GDM1 (cell line): ENCODE data around the gene CTDSP1.

Experiments used
- DNase-seq: peaks from one replicate; lab custom pipeline; 2025; lab: John Stamatoyannopoulos, UW

CTDSP1 gene

GRCh38 chr2:218383892-218384519 lies 15.7 kb upstream of the CTDSP1 start:
- no peak for DNase-seq

DNA sequence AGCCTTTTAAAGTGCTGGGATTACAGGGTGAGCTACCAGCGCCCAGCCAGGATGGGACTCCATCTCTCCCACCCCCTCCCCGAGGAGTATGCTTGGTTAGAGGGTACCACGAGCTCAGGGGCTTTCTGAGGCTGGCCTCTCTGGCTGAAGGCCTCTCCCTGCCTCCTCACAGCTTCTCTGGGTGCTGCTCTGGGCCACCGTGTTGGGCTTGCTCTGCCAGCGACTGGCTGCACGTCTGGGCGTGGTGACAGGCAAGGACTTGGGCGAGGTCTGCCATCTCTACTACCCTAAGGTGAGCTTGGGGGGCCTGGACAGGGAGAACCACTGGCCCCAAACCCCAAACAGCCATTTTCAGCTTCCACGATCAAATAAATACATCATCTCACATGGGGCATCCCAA lies 14.7 kb upstream of the CTDSP1 start:
- DNase-seq, result no peak

DNA sequence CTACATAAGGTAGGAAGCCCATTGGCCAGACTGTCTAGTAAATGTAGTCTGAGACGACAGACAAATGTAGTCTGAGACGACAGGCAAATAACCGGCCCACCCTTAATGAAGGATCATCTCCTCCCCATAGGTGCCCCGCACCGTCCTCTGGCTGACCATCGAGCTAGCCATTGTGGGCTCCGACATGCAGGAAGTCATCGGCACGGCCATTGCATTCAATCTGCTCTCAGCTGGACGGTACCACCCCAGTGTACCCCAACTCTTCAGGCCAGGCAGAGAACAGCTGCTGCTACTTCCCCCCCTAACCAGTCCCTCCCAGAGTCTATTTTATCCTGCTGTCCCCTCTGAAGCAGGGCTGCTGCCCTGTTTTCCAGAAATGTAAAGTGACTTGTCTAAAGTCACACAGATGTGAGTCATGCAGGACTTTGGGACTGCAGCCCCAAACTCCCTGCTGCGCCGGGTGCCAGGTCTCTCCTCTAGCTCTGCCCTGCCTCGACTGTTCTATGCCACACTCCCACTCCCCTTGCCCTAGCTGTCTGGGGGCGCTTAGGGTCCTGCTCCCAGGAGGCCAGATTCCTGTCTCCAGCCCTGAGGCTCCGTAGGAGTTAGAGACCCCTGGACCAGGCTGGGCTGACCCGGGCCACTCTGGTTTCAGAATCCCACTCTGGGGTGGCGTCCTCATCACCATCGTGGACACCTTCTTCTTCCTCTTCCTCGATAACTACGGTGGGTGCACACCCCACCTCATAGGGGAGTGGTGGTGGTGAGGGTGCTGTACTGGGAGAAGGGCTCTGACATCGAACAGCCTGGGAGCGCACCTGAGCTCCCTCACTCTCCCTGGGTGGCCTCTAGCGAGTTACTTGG lies 12.9 kb upstream of the CTDSP1 start:
- DNase-seq, result no peak

DNA sequence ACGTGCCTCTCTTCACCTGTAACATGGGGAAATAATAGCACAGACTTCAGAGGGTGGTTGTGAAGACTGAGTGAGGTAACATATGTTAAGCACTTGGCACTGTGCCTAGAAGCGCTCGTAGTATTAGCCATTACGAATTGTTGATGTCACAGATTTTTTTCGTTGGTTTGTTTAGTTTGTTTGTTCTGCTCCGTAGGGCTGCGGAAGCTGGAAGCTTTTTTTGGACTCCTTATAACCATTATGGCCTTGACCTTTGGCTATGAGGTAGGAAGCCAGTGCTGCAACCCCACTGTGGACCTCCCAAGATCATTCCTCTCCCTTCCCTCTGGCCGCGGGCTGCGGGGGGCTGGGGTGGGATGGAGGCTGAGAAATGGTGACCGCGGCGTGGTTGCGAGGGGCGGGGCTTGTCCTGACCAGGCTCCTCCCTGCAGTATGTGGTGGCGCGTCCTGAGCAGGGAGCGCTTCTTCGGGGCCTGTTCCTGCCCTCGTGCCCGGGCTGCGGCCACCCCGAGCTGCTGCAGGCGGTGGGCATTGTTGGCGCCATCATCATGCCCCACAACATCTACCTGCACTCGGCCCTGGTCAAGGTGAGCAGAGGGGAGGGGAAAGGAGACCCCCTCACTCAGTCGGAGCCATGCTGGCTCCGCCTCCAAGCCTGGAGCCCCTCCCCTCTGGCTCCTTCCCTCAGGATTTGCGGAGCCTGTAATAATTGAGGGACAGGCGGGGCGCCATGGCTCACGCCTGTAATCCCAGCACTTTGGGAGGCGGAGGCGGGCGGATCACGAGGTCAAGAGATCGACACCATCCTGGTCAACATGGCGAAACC lies 12.1 kb upstream of the CTDSP1 start:
- DNase-seq, result no peak

GRCh38 chr2:218389333-218390150 lies 10.1 kb upstream of the CTDSP1 start:
- no peak for DNase-seq

- no peak for DNase-seq
Measured at GRCh38 chr2:218391202-218391601, 8.5 kb upstream of the CTDSP1 start.

GRCh38 chr2:218392459-218392858 lies 7.2 kb upstream of the CTDSP1 start:
- no peak for DNase-seq

DNA sequence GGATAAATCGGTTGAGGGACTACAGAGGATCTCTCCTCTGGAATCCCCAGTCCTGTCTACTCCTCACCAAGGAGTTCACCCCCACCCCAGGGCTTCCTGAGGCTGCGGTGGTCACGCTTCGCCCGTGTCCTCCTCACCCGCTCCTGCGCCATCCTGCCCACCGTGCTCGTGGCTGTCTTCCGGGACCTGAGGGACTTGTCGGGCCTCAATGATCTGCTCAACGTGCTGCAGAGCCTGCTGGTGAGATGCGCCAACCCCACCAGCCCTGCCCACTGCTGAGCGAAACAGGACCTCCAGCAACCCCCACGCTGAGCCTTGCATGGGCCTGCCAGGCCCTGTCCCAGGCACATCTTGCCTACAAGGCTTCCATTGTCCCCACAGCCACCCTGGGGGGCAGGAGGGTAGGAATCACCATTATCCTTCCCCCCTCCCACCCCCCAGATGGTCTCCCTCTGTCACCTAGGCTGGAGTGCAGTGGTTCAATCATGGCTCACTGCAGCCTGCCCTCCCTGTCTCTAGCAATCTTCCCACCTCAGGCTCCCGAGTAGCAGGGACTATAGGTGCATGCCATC lies 6.7 kb upstream of the CTDSP1 start:
- no peak for DNase-seq

GRCh38 chr2:218393750-218394290 lies 5.8 kb upstream of the CTDSP1 start:
- DNase-seq, result peak; percentile 71

GRCh38 chr2:218394298-218395089 lies 5.2 kb upstream of the CTDSP1 start:
- DNase-seq, result peak; percentile 40

DNA sequence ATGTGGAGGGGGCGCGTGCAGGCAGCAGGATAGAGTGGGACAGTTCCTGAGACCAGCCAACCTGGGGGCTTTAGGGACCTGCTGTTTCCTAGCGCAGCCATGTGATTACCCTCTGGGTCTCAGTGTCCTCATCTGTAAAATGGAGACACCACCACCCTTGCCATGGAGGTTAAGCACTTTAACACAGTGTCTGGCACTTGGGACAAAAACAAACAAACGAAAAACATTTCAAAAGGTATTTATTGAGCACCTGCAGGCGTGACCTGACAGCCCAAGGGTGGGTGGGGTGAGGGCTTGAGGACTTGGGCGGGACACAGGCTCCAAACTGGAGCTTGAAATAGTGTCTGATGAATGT lies 4.6 kb upstream of the CTDSP1 start:
- no peak for DNase-seq

GRCh38 chr2:218395456-218395825 lies 4.2 kb upstream of the CTDSP1 start:
- no peak for DNase-seq

GRCh38 chr2:218395826-218396687 lies 3.6 kb upstream of the CTDSP1 start:
- peak; percentile 97 for DNase-seq

DNA sequence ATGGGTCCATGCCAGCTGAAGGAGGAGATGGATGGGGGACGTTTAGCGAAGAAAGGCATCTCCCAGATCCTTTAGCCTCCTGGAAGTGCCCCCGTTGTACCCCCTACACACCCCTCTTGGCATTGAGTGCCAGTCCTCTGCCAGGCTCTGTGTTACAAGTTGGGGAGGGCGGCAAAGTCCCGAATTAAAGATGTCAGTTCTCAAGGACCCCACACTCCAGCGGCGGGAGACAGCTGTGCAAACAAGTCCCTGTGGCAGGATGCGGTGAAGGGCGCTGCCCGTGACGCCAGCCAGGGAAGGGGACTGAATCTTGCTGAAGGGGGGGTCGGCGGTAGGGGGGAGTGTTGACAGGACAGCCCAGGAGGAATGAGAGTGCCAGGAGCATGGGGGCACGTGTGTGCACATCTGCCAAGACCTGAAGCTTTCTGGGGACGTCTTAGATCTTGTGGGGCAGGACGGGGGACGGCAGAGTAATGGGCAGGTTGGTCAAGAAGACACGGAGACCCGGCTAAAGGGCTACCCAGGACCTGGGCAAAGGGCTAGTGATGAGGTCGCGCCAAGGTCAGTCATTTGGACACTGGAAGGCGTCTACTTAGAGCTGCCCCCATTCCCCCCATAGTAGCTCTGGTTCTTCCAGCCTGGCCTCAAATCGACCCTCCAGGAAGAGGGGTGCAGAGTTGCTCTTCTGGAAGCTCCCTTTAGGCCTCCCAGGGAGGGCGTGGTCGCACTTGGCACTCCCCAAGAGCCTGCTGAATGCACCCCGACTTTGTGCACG lies 2.8 kb upstream of the CTDSP1 start:
- peak; percentile 84 for DNase-seq

DNA sequence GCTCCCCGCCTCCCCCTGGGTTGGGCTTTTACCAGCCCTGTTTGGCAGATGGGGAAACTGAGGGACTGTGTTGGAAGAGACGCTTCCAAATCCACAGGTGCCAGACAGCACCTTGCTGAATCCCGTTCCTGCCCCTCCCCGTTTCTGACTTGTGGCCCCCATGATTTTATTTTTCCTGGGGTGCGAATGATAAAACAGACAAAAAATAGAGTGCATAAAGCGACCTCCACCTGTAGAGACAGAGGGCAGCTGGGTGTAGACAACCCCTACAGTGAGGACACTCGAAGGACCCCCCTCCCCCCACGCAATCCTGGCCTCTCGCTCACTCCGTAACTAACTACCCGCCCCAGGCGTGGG lies 2.2 kb upstream of the CTDSP1 start:
- DNase-seq, result no peak

DNA sequence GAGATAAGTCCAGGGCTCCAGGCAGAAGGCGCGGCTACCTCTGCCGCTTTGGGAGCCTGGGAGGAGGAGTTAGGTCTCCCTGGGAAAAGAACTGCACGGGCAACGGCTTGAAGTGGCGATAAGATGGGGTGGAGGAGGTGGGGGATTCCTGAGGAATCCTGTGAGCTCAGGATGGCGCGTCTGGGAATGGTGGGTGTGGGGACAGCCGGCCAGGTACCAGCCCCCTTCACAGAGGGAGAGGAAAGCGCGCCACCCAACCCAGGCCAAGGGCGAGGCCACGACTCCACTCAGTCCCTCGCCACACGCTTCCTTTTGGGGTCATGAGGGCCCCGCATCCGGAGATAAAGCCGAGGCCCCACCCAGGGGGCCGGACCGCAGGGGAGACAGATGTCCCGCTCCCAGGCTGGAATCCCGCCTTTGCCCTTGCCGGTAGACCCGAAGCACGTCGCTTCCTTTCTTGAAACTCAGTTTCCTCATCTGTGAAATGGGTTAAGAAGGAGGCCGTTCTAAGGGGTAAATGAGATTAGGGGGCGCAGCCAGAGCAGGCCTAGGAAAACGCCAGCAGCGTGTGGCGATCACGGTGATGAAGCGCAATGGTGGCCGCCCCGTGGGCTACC lies 1.7 kb upstream of the CTDSP1 start:
- DNase-seq, result peak; percentile 82

DNA sequence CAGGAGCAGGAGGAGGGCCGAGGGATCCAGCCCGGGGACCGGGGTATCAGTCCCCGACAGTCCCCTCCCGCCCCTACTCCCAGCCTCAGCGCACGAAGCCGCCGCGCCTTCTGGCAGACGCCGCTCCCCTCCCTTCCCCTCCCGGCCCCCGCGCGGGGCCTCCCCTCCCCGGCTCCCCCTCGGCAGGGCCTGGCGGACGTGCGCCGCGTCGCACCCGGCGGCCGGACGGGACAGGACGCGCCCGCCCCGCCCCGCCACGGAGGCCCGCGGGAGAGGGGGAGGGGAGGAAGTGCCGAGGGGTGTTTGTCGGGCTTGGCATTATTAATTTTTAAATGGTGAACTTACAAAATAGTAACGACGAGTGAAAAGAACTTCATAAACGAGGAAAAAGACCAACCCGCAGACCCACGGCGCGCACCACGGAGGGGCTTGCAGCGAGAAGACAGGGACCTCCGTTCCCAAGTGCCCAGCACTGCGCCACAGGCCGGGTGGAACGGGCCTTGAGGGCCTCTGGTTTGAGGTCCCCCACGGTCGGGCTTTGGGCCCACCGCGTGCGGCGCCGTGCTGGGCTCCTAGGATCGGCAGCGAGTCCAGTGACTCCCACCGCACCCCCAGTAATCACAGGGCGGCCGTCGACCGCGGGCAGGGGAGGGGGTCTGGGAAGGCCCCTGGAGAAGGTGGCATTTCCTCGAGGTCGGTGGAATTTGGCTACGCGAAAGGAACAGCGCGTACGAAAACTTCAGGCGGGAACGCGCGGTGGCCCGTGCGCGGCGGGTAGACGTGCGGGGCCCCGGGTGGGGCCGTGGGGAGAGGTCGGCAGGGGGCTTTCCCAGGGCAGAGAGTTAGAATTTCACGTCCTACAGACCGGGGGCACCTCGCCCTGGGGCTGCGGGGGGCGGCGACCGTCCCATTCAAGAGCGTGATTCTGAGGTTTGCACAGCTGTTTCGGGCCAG lies 954 bp upstream of the CTDSP1 start:
- peak; percentile 74 for DNase-seq
